Cardiac muscle cell (in vitro differentiated cells and primary cell): ENCODE measurements around the gene STAMBP. TPM values are rescaled to one million over a fixed set of nuclear protein-coding genes. Genes with fewer than 3 reads are reported as not detected.

ENCODE experiments used
- DNase-seq, 2 donors: peaks; one replicate each; pipeline versions ENCODE4 v3.0.0 to v3.0.0-alpha.2; 2010 to 2017; ENCODE audit warnings: low read depth in 1 of 2, low spot score in 1 of 2
- H3K27ac ChIP-seq: fragments of 200-600 bp; sonication (generic); 2 replicates; pipeline ENCODE4 v1.5.1; 2016
- H3K27me3 ChIP-seq: fragments of 200-600 bp; sonication (generic); 2 replicates; pipeline ENCODE4 v1.6.0; 2016; ENCODE audit warnings: control low read depth
- H3K36me3 ChIP-seq: fragments of 200-600 bp; sonication (generic); 2 replicates; pipeline ENCODE4 v1.5.1; 2016; ENCODE audit warnings: control low read depth
- H3K4me1 ChIP-seq: fragments of 200-600 bp; sonication (generic); 2 replicates; pipeline ENCODE4 v1.8.1; 2017; ENCODE audit warnings: low read depth, mild to moderate bottlenecking, mixed run types
- H3K4me3 ChIP-seq: fragments of 200-600 bp; sonication (generic); 2 replicates; pipeline ENCODE4 v1.5.1; 2016; ENCODE audit warnings: mild to moderate bottlenecking
- H3K9me3 ChIP-seq: fragments of 200-600 bp; sonication (generic); 2 replicates; pipeline ENCODE4 v1.5.1; 2017; ENCODE audit warnings: low read depth, mild to moderate bottlenecking, control low read depth
- polyA plus RNA-seq: library from polyadenylated mRNA; unstranded; fragments of >200 nt; fragmentation: Nextera tagmentation; extraction: Ambion mirVana; gene quantifications from 2 replicates; pipeline ENCODE4 v1.2.1, GENCODE V29; 2016
- total RNA-seq: library from RNA; depleted of rRNA; stranded (reverse); fragments of >200 nt; gene quantifications from 2 replicates; pipeline ENCODE4 v1.2.3, GENCODE V29; 2016
- TF ChIP-seq, protein P1 (sequence below): IDR thresholded peaks from 2 replicates; pipeline ENCODE4 v1.5.1; 2012; ENCODE audit warnings: low read depth, mild to moderate bottlenecking, low read length

Gene STAMBP
- total and polyA plus RNA-seq, 2 experiments from 2014 or later: 31.9 to 49.3 TPM

GRCh38 chr2:73891276-73891901, 62.6 kb downstream of the STAMBP start:
- Histone ChIP-seq H3K36me3 (no peaks in the 10 kb centered on the region), H3K4me1 (no peaks in the 10 kb centered on the region), H3K27ac (no peak overlapping the region), H3K4me3 (no peak overlapping the region), H3K27me3 (no peaks in the 10 kb centered on the region), H3K9me3 (no peaks in the 10 kb centered on the region)
- TF ChIP-seq, protein P1, sequence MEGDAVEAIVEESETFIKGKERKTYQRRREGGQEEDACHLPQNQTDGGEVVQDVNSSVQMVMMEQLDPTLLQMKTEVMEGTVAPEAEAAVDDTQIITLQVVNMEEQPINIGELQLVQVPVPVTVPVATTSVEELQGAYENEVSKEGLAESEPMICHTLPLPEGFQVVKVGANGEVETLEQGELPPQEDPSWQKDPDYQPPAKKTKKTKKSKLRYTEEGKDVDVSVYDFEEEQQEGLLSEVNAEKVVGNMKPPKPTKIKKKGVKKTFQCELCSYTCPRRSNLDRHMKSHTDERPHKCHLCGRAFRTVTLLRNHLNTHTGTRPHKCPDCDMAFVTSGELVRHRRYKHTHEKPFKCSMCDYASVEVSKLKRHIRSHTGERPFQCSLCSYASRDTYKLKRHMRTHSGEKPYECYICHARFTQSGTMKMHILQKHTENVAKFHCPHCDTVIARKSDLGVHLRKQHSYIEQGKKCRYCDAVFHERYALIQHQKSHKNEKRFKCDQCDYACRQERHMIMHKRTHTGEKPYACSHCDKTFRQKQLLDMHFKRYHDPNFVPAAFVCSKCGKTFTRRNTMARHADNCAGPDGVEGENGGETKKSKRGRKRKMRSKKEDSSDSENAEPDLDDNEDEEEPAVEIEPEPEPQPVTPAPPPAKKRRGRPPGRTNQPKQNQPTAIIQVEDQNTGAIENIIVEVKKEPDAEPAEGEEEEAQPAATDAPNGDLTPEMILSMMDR: no peak
- no peak for DNase-seq

DNA sequence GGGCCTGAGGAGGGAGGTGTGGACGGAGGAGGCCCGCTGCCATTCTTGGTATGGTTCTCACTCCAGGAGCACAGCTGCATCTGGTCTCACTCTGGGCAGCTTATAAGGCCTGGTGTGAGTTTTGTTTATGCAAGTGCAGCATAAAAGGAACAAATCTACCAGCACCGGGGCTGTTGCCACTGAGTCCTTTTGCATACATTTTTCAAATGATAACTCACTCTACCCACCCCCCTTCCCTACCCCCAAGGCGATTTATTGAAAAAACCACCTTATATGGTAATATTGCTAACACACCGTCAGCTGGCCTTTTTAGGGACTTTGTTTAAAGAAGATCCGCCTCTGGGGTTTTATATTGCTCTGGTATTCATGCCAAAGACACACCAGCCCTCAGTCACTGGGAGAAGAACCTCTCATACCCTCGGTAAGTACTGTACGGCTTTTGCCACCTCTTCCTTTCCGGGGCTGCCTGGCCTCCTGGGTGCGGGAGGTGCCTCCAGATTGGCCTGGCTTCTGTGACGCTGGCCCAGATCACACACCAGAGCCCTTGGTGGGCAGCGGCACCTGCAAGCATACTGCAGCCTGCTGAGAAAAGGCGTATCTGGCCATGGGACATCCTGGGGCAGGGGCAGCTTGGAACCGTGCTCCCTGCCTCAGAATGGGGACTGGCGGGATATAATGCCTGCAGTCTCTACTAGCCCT, 64.0 kb downstream of the STAMBP start, which contains the start of gene ACTG2:
Gene ACTG2, plus strand, starts transcription at position 378 of the 699 bp plus-strand sequence. CDS start 8,304 bp downstream, outside the sequence.
- H3K36me3 ChIP-seq: no peaks in the 10 kb centered on the region
- TF ChIP-seq, protein P1: no peak
- no peaks in the 10 kb centered on the region for H3K27me3 ChIP-seq
- no peak within 1 kb of the TSS for H3K27ac ChIP-seq
- no peaks in the 10 kb centered on the region for H3K9me3 ChIP-seq
- H3K4me1 ChIP-seq: no peaks in the 10 kb centered on the region
- no peak for DNase-seq
- H3K4me3 ChIP-seq: no peak within 1 kb of the TSS

GRCh38 chr2:73893764-73894474, 65.2 kb downstream of the STAMBP start:
- no peak for DNase-seq
- H3K27me3 ChIP-seq: no peaks in the 10 kb centered on the region
- TF ChIP-seq, protein P1: no peak
- H3K4me1 ChIP-seq: no peaks in the 10 kb centered on the region
- H3K27ac ChIP-seq: no peak overlapping the region
- H3K36me3 ChIP-seq: no peaks in the 10 kb centered on the region
- H3K9me3 ChIP-seq: no peaks in the 10 kb centered on the region
- no peak overlapping the region for H3K4me3 ChIP-seq

DNA sequence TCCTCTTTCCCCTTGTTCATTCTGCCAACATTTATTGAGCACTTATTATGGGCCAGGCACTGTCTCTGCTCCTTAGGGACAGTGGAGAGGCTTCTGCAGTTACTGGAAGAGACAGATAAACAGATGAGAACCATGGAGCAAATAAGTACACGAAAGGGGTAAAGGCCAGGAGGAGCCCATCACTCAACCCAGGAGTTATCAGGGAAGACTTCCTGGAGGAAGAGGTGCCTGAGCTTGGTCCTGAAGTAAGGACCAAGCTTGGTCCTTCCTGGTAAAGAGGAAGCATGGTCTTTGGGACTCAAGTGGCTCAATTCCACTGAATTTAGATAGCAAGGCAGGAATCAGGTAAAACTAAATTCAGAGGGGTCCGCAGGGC, 65.7 kb downstream of the STAMBP start:
- DNase-seq: no peak
- TF ChIP-seq, protein P1: no peak
- Histone ChIP-seq H3K4me1 (no peaks in the 10 kb centered on the region), H3K27me3 (no peaks in the 10 kb centered on the region), H3K9me3 (no peaks in the 10 kb centered on the region), H3K4me3 (no peak overlapping the region), H3K27ac (no peak overlapping the region), H3K36me3 (no peaks in the 10 kb centered on the region)

GRCh38 chr2:73894877-73895276, 66.1 kb downstream of the STAMBP start:
- TF ChIP-seq, protein P1: no peak
- H3K4me3 ChIP-seq: no peak overlapping the region
- no peaks in the 10 kb centered on the region for H3K36me3 ChIP-seq
- no peak for DNase-seq
- H3K4me1 ChIP-seq: no peaks in the 10 kb centered on the region
- no peaks in the 10 kb centered on the region for H3K27me3 ChIP-seq
- no peak overlapping the region for H3K27ac ChIP-seq
- H3K9me3 ChIP-seq: no peaks in the 10 kb centered on the region
